HepG2 (cell line): ENCODE results near the gene LAG3. TPM values are rescaled to one million over a fixed set of nuclear protein-coding genes. Genes with fewer than 3 reads are reported as not detected.
A peak's percentile ranks its signal among the peaks of the same experiment; 100 is the strongest.

Experiments
- AKAP8 ChIP-seq: sonication (generic); formaldehyde crosslinking; IDR thresholded peaks from 2 replicates; pipeline ENCODE4 v1.5.1; 2020; ENCODE audit warnings: mild to moderate bottlenecking, missing genetic modification reagents
- HNRNPL ChIP-seq: fragments of 200-400 bp; formaldehyde crosslinking; IDR thresholded peaks from 2 replicates; pipeline ENCODE4 v1.6.1; 2017; ENCODE audit warnings: mild to moderate bottlenecking, low read depth, low read length
- KAT8 ChIP-seq: IDR thresholded peaks from 2 replicates; pipeline ENCODE4 v1.6.1; 2016; ENCODE audit warnings: missing genetic modification reagents, missing compliant biosample characterization
- MIXL1 ChIP-seq: IDR thresholded peaks from 2 replicates; pipeline ENCODE4 v1.6.1; 2016
- RARA ChIP-seq: IDR thresholded peaks from 2 replicates; pipeline ENCODE4 v1.6.1; 2016; ENCODE audit warnings: missing genetic modification reagents, missing compliant biosample characterization
- SNAPC5 ChIP-seq: sonication (generic); formaldehyde crosslinking; IDR thresholded peaks from 2 replicates; pipeline ENCODE4 v1.8.1; 2023; ENCODE audit warnings: mild to moderate bottlenecking, missing genetic modification reagents, borderline replicate concordance
- TBP ChIP-seq: sonication (generic); formaldehyde crosslinking; IDR thresholded peaks from 2 replicates; pipeline ENCODE4 v1.5.0; 2020; ENCODE audit warnings: missing genetic modification reagents
- ZBED4 ChIP-seq: sonication (generic); formaldehyde crosslinking; IDR thresholded peaks from 2 replicates; pipeline ENCODE4 v1.4.0; 2020; ENCODE audit warnings: missing genetic modification reagents, borderline replicate concordance
- ZC3H4 ChIP-seq: sonication (generic); formaldehyde crosslinking; IDR thresholded peaks from 2 replicates; pipeline ENCODE4 v1.4.0; 2020; ENCODE audit warnings: missing genetic modification reagents, borderline replicate concordance
- ZNF572 ChIP-seq: sonication (generic); formaldehyde crosslinking; IDR thresholded peaks from 2 replicates; pipeline ENCODE4 v1.5.1; 2020; ENCODE audit warnings: mild to moderate bottlenecking, missing genetic modification reagents
- ZNF629 ChIP-seq: sonication (generic); formaldehyde crosslinking; conservative IDR thresholded peaks from 2 replicates; pipeline ENCODE4 v1.5.0; 2020; ENCODE audit warnings: missing genetic modification reagents
- ZNF841 ChIP-seq: sonication (generic); formaldehyde crosslinking; IDR thresholded peaks from 2 replicates; pipeline ENCODE4 v1.8.1; 2023; ENCODE audit warnings: missing genetic modification reagents, borderline replicate concordance
- polyA plus RNA-seq, 8 experiments: library from polyadenylated mRNA; depleted of rRNA in 3 of 8; stranded (reverse) in 7 of 8; unstranded in 1 of 8; fragments of >200 nt; fragmentation: Illumina TruSeq in 4 of 8; extraction: Trizol in 4 of 8; gene quantifications; 2 replicates each; pipeline versions ENCODE4 v1.2.1 to v1.2.3, GENCODE V29; 2011 to 2016; ENCODE audit warnings: low read depth in 4 of 8, missing spikeins in 1 of 8, mixed read lengths in 1 of 8; ENCODE audit not compliant: insufficient read depth in 1 of 8
- total RNA-seq, 5 experiments: library from RNA; depleted of rRNA; stranded (reverse); fragments of >200 nt; fragmentation: Illumina TruSeq; extraction: Trizol; gene quantifications; 2 replicates each; pipeline ENCODE4 v1.2.3, GENCODE V29; 2016; ENCODE audit warnings: low read depth in 1 of 5
- TF ChIP-seq, protein P1 (sequence below): sonication (generic); formaldehyde crosslinking; IDR thresholded peaks from 2 replicates; pipeline ENCODE4 v1.5.1; 2020; ENCODE audit warnings: missing genetic modification reagents, mild to moderate bottlenecking, borderline replicate concordance
- TF ChIP-seq, protein P2 (sequence below): sonication (generic); formaldehyde crosslinking; IDR thresholded peaks from 2 replicates; pipeline ENCODE4 v1.5.0; 2020; ENCODE audit warnings: missing genetic modification reagents, mild to moderate bottlenecking, borderline replicate concordance
- TF ChIP-seq, protein P3 (sequence below): sonication (generic); formaldehyde crosslinking; IDR thresholded peaks from 2 replicates; pipeline ENCODE4 v1.4.0; 2020; ENCODE audit warnings: mild to moderate bottlenecking, missing genetic modification reagents, borderline replicate concordance

LAG3 gene
- total and polyA plus RNA-seq, 2 of the 13 experiments (the other 11 are each of a cell fraction or from before 2014, with no cell fraction given): 0.11 to 0.26 TPM

- TF ChIP-seq SNAPC5: no peak
- no peak for TF ChIP-seq ZNF572 (CRISPR knock-in tag)
- TF ChIP-seq, protein P1, sequence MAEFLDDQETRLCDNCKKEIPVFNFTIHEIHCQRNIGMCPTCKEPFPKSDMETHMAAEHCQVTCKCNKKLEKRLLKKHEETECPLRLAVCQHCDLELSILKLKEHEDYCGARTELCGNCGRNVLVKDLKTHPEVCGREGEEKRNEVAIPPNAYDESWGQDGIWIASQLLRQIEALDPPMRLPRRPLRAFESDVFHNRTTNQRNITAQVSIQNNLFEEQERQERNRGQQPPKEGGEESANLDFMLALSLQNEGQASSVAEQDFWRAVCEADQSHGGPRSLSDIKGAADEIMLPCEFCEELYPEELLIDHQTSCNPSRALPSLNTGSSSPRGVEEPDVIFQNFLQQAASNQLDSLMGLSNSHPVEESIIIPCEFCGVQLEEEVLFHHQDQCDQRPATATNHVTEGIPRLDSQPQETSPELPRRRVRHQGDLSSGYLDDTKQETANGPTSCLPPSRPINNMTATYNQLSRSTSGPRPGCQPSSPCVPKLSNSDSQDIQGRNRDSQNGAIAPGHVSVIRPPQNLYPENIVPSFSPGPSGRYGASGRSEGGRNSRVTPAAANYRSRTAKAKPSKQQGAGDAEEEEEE (CRISPR knock-in tag): peak; percentile 69; the same call in 1 of the 2 replicates
- TF ChIP-seq HNRNPL: 0 out of 2 replicates have a peak, but pooled peaks have one; percentile 37
- no peak for TF ChIP-seq ZC3H4
- TF ChIP-seq TBP (CRISPR knock-in tag): no peak
- peak; percentile 75 for TF ChIP-seq AKAP8 (CRISPR knock-in tag)
- no peak for TF ChIP-seq ZBED4 (CRISPR knock-in tag)
- no peak for TF ChIP-seq ZNF841 (CRISPR knock-in tag)
- peak; percentile 42 for TF ChIP-seq ZNF629 (CRISPR knock-in tag)
- TF ChIP-seq RARA: peak; percentile 84
- peak; percentile 74 for TF ChIP-seq KAT8 (CRISPR knock-in tag)
- peak; percentile 55 for TF ChIP-seq MIXL1 (CRISPR knock-in tag)
- TF ChIP-seq, protein P2, sequence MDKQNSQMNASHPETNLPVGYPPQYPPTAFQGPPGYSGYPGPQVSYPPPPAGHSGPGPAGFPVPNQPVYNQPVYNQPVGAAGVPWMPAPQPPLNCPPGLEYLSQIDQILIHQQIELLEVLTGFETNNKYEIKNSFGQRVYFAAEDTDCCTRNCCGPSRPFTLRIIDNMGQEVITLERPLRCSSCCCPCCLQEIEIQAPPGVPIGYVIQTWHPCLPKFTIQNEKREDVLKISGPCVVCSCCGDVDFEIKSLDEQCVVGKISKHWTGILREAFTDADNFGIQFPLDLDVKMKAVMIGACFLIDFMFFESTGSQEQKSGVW: no peak
- TF ChIP-seq, protein P3, sequence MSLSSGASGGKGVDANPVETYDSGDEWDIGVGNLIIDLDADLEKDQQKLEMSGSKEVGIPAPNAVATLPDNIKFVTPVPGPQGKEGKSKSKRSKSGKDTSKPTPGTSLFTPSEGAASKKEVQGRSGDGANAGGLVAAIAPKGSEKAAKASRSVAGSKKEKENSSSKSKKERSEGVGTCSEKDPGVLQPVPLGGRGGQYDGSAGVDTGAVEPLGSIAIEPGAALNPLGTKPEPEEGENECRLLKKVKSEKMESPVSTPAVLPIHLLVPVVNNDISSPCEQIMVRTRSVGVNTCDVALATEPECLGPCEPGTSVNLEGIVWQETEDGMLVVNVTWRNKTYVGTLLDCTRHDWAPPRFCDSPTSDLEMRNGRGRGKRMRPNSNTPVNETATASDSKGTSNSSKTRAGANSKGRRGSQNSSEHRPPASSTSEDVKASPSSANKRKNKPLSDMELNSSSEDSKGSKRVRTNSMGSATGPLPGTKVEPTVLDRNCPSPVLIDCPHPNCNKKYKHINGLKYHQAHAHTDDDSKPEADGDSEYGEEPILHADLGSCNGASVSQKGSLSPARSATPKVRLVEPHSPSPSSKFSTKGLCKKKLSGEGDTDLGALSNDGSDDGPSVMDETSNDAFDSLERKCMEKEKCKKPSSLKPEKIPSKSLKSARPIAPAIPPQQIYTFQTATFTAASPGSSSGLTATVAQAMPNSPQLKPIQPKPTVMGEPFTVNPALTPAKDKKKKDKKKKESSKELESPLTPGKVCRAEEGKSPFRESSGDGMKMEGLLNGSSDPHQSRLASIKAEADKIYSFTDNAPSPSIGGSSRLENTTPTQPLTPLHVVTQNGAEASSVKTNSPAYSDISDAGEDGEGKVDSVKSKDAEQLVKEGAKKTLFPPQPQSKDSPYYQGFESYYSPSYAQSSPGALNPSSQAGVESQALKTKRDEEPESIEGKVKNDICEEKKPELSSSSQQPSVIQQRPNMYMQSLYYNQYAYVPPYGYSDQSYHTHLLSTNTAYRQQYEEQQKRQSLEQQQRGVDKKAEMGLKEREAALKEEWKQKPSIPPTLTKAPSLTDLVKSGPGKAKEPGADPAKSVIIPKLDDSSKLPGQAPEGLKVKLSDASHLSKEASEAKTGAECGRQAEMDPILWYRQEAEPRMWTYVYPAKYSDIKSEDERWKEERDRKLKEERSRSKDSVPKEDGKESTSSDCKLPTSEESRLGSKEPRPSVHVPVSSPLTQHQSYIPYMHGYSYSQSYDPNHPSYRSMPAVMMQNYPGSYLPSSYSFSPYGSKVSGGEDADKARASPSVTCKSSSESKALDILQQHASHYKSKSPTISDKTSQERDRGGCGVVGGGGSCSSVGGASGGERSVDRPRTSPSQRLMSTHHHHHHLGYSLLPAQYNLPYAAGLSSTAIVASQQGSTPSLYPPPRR: peak; percentile 86
These were observed 20.3 kb downstream of the LAG3 start (continued) for GRCh38 chr12:6792522-6793201.
